CD8-positive, alpha-beta memory T cell (primary cell): ENCODE results near the gene CRTAC1. TPM values are rescaled to one million over a fixed set of nuclear protein-coding genes. Genes with fewer than 3 reads are reported as not detected.

Experiments
- CTCF ChIA-PET: fragments of 350-600 bp; sonication (Branson Sonifier 250); formaldehyde crosslinking; loops from one replicate; lab custom pipeline; 2021; ENCODE audit warnings: antibody characterized with exemption; lab: Charles Lee
- POLR2A ChIA-PET: fragments of 350-600 bp; sonication (Branson Sonifier 250); formaldehyde crosslinking; loops from one replicate; lab custom pipeline; 2021; ENCODE audit warnings: antibody characterized with exemption; lab: Charles Lee
- DNase-seq, 5 donors: peaks; one replicate each; pipeline versions ENCODE4 v3.0.0 to v3.0.0-alpha.2; 2020 to 2022; ENCODE audit warnings: mixed read lengths in 1 of 5
- H3K27ac ChIP-seq: one replicate; pipeline ENCODE4 v1.7.0; 2013; ENCODE audit warnings: low read depth, mild to moderate bottlenecking, low read length, moderate library complexity
- H3K27me3 ChIP-seq: 2 replicates; pipeline ENCODE4 v1.7.0; 2013; ENCODE audit warnings: low read length, mild to moderate bottlenecking; ENCODE audit not compliant: insufficient read depth, poor library complexity, severe bottlenecking
- H3K36me3 ChIP-seq: 2 replicates; pipeline ENCODE4 v1.7.0; 2013; ENCODE audit warnings: mild to moderate bottlenecking, low read length, moderate library complexity; ENCODE audit not compliant: insufficient read depth
- H3K4me1 ChIP-seq: 2 replicates; pipeline ENCODE4 v1.7.0; 2013; ENCODE audit warnings: mild to moderate bottlenecking, low read length, moderate library complexity; ENCODE audit not compliant: insufficient read depth
- H3K4me3 ChIP-seq: 2 replicates; pipeline ENCODE4 v1.7.0; 2013; ENCODE audit warnings: mild to moderate bottlenecking, low read length
- H3K9me3 ChIP-seq: 2 replicates; pipeline ENCODE4 v1.7.0; 2013; ENCODE audit warnings: mild to moderate bottlenecking, low read length
- H3K27ac Mint-ChIP-seq, 8 donors: one replicate each; pipeline ENCODE4 v1.8.0; 2020 to 2021; ENCODE audit warnings: mixed read lengths in 8 of 8, mild to moderate bottlenecking in 6 of 8, inconsistent platforms in 3 of 8, moderate library complexity in 3 of 8
- H3K27me3 Mint-ChIP-seq, 2 donors: one replicate each; pipeline ENCODE4 v1.8.0; 2020 to 2021; ENCODE audit warnings: mixed read lengths in 2 of 2, mild to moderate bottlenecking in 1 of 2, moderate library complexity in 1 of 2
- H3K36me3 Mint-ChIP-seq, 3 donors: one replicate each; pipeline ENCODE4 v1.8.0; 2020 to 2021; ENCODE audit warnings: mixed read lengths in 3 of 3, inconsistent platforms in 1 of 3, mild to moderate bottlenecking in 1 of 3
- H3K4me1 Mint-ChIP-seq, 3 donors: one replicate each; pipeline ENCODE4 v1.8.0; 2020 to 2021; ENCODE audit warnings: mixed read lengths in 3 of 3, inconsistent platforms in 1 of 3, mild to moderate bottlenecking in 1 of 3
- H3K4me3 Mint-ChIP-seq, 7 donors: one replicate each; pipeline ENCODE4 v1.8.0; 2020 to 2021; ENCODE audit warnings: mixed read lengths in 7 of 7, mild to moderate bottlenecking in 6 of 7, moderate library complexity in 4 of 7, inconsistent platforms in 2 of 7
- H3K9me3 Mint-ChIP-seq, 5 donors: one replicate each; pipeline ENCODE4 v1.8.0; 2020 to 2022; ENCODE audit warnings: mixed read lengths in 5 of 5, mild to moderate bottlenecking in 3 of 5, moderate library complexity in 2 of 5, inconsistent platforms in 1 of 5
- polyA plus RNA-seq: library from polyadenylated mRNA; unstranded; fragments of 300-500 nt; fragmentation: Illumina TruSeq; gene quantifications from one replicate; pipeline ENCODE4 v1.2.3, GENCODE V29; 2021
- total RNA-seq, 2 experiments: library from RNA; stranded (reverse); gene quantifications; one replicate each; pipeline ENCODE4 v1.2.3, GENCODE V29; 2021

Gene CRTAC1
- total and polyA plus RNA-seq, 3 experiments from 2014 or later, result not detected

GRCh38 chr10:97949462-97949861, 81.0 kb downstream of the CRTAC1 start:
- peaks cover 14 to 57% of the 10 kb centered on the region in 2 donors for H3K27me3 Mint-ChIP-seq
- H3K4me3 ChIP-seq, result no peak overlapping the region
- no peak overlapping the region for H3K27ac Mint-ChIP-seq
- H3K27me3 ChIP-seq, result peaks cover 3% of the 10 kb centered on the region
- H3K4me1 ChIP-seq, result no peaks in the 10 kb centered on the region
- POLR2A ChIA-PET, result no interaction called here
- no peak overlapping the region for H3K27ac ChIP-seq
- no peaks in the 10 kb centered on the region for H3K9me3 ChIP-seq
- no peak overlapping the region for H3K4me3 Mint-ChIP-seq
- CTCF ChIA-PET, result no interaction called here
- H3K36me3 ChIP-seq, result no peaks in the 10 kb centered on the region
- DNase-seq, result no peak
- H3K4me1 Mint-ChIP-seq, result no peaks in the 10 kb centered on the region
- no peaks in the 10 kb centered on the region for H3K36me3 Mint-ChIP-seq
- H3K9me3 Mint-ChIP-seq, result peaks cover 0 to 6% (median under 1%) of the 10 kb centered on the region in 5 donors

- Mint-ChIP-seq H3K27ac (peak overlapping the region in 1 of 8 donors; percentile 64), H3K27me3 (peaks cover 14 to 59% of the 10 kb centered on the region in 2 donors), H3K36me3 (no peaks in the 10 kb centered on the region), H3K4me1 (no peaks in the 10 kb centered on the region), H3K4me3 (no peak overlapping the region), H3K9me3 (peaks cover 0 to 6% (median 2%) of the 10 kb centered on the region in 5 donors)
- DNase-seq, result no peak
- Histone ChIP-seq H3K27me3 (peaks cover 3% of the 10 kb centered on the region), H3K27ac (no peak overlapping the region), H3K4me3 (no peak overlapping the region), H3K9me3 (no peaks in the 10 kb centered on the region), H3K4me1 (no peaks in the 10 kb centered on the region), H3K36me3 (no peaks in the 10 kb centered on the region)
- POLR2A ChIA-PET, result no interaction called here
- CTCF ChIA-PET, result no interaction called here
Observed at GRCh38 chr10:97948822-97949221, 81.6 kb downstream of the CRTAC1 start.

GRCh38 chr10:97944772-97945171, 85.6 kb downstream of the CRTAC1 start:
- no peaks in the 10 kb centered on the region for H3K36me3 Mint-ChIP-seq
- POLR2A ChIA-PET, result no interaction called here
- no peaks in the 10 kb centered on the region for H3K4me1 ChIP-seq
- no peak overlapping the region for H3K4me3 ChIP-seq
- H3K27me3 ChIP-seq, result peaks cover 3% of the 10 kb centered on the region
- no peak overlapping the region for H3K27ac ChIP-seq
- no peaks in the 10 kb centered on the region for H3K4me1 Mint-ChIP-seq
- CTCF ChIA-PET, result no interaction called here
- H3K9me3 ChIP-seq, result no peaks in the 10 kb centered on the region
- H3K27ac Mint-ChIP-seq, result no peak overlapping the region
- DNase-seq, result no peak
- peaks cover 0 to 6% (median 2%) of the 10 kb centered on the region in 5 donors for H3K9me3 Mint-ChIP-seq
- H3K4me3 Mint-ChIP-seq, result no peak overlapping the region
- H3K27me3 Mint-ChIP-seq, result peaks cover 25 to 75% of the 10 kb centered on the region in 2 donors
- no peaks in the 10 kb centered on the region for H3K36me3 ChIP-seq

DNA sequence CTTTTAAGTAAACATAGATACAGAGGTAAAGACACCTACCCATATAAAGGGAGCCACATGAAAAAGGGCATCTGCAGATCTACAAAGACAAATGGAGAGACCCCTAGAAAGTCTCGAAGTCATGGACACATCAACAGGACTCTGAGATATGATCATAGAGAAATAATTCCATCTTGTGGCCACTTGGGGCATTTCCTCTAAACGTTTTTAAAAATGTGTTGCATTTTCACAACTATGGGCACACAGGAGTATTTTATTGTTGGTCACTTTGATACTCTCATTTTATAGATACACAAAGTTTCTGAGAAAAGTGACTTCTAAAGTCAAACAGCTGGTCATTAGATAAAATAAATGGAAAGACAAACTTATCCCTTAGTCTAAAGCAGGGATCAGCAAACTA, 87.1 kb downstream of the CRTAC1 start:
- peaks cover 3% of the 10 kb centered on the region for H3K27me3 ChIP-seq
- H3K4me3 ChIP-seq, result no peak overlapping the region
- no peaks in the 10 kb centered on the region for H3K36me3 Mint-ChIP-seq
- no peaks in the 10 kb centered on the region for H3K4me1 ChIP-seq
- no peaks in the 10 kb centered on the region for H3K36me3 ChIP-seq
- H3K27ac Mint-ChIP-seq, result no peak overlapping the region
- no peaks in the 10 kb centered on the region for H3K9me3 ChIP-seq
- CTCF ChIA-PET, result no interaction called here
- H3K27me3 Mint-ChIP-seq, result peaks cover 19 to 70% of the 10 kb centered on the region in 2 donors
- no peaks in the 10 kb centered on the region for H3K4me1 Mint-ChIP-seq
- POLR2A ChIA-PET, result no interaction called here
- H3K9me3 Mint-ChIP-seq, result peaks cover 0 to 4% (median 2%) of the 10 kb centered on the region in 5 donors
- no peak overlapping the region for H3K4me3 Mint-ChIP-seq
- DNase-seq, result no peak
- no peak overlapping the region for H3K27ac ChIP-seq

- Histone ChIP-seq H3K4me3 (no peak overlapping the region), H3K4me1 (no peaks in the 10 kb centered on the region), H3K27ac (no peak overlapping the region), H3K36me3 (no peaks in the 10 kb centered on the region), H3K27me3 (no peaks in the 10 kb centered on the region), H3K9me3 (no peaks in the 10 kb centered on the region)
- DNase-seq, result no peak
- Mint-ChIP-seq H3K4me1 (no peaks in the 10 kb centered on the region), H3K27ac (no peak overlapping the region), H3K27me3 (peaks cover 17 to 51% of the 10 kb centered on the region in 2 donors), H3K36me3 (no peaks in the 10 kb centered on the region), H3K4me3 (no peak overlapping the region), H3K9me3 (peaks cover 0 to 3% (median 0%) of the 10 kb centered on the region in 5 donors)
- ChIA-PET POLR2A (no interaction called here), CTCF (no interaction called here)
Observed at GRCh38 chr10:97940534-97940933, 89.9 kb downstream of the CRTAC1 start.

GRCh38 chr10:97939446-97939990, 90.9 kb downstream of the CRTAC1 start:
- no peak overlapping the region for H3K4me3 ChIP-seq
- no peak for DNase-seq
- CTCF ChIA-PET, result no interaction called here
- no peaks in the 10 kb centered on the region for H3K9me3 ChIP-seq
- H3K27ac Mint-ChIP-seq, result peak overlapping the region in 1 of 8 donors; percentile 90
- peaks cover 20 to 46% of the 10 kb centered on the region in 2 donors for H3K27me3 Mint-ChIP-seq
- H3K4me1 Mint-ChIP-seq, result no peaks in the 10 kb centered on the region
- no peaks in the 10 kb centered on the region for H3K36me3 Mint-ChIP-seq
- no peaks in the 10 kb centered on the region for H3K4me1 ChIP-seq
- peaks cover 0 to 1% (median 0%) of the 10 kb centered on the region in 5 donors for H3K9me3 Mint-ChIP-seq
- POLR2A ChIA-PET, result no interaction called here
- H3K27me3 ChIP-seq, result no peaks in the 10 kb centered on the region
- H3K27ac ChIP-seq, result no peak overlapping the region
- H3K4me3 Mint-ChIP-seq, result no peak overlapping the region
- H3K36me3 ChIP-seq, result no peaks in the 10 kb centered on the region

- Mint-ChIP-seq H3K27ac (no peak overlapping the region), H3K4me3 (no peak overlapping the region), H3K4me1 (no peaks in the 10 kb centered on the region), H3K9me3 (no peaks in the 10 kb centered on the region), H3K36me3 (no peaks in the 10 kb centered on the region), H3K27me3 (peaks cover 20 to 48% of the 10 kb centered on the region in 2 donors)
- Histone ChIP-seq H3K4me3 (no peak overlapping the region), H3K27ac (no peak overlapping the region), H3K27me3 (no peaks in the 10 kb centered on the region), H3K36me3 (no peaks in the 10 kb centered on the region), H3K9me3 (no peaks in the 10 kb centered on the region), H3K4me1 (no peaks in the 10 kb centered on the region)
- POLR2A ChIA-PET, result no interaction called here
- CTCF ChIA-PET, result no interaction called here
- no peak for DNase-seq
Observed at GRCh38 chr10:97937928-97938327, 92.5 kb downstream of the CRTAC1 start.

DNA sequence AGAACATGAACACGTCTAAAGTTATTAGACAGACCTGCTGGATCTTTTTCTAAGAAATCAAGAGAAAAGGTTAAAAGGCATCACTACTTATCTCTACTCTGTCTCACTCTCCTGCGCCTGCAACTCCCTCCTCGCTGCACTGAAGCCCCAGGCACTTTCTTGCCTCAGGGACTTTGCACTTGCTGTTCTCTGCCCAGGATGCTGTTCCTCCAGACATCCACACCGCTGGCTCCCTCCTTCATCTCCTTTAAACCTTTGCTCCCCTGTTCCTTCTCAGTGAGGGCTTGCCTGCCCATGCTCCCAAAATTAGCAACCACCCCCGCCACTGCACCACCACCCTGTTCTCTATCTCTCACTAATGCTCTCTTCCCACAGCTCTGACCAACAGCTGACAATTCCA, 93.4 kb downstream of the CRTAC1 start:
- ChIA-PET POLR2A (no interaction called here), CTCF (no interaction called here)
- Histone ChIP-seq H3K36me3 (no peaks in the 10 kb centered on the region), H3K27ac (no peak overlapping the region), H3K27me3 (no peaks in the 10 kb centered on the region), H3K4me3 (no peak overlapping the region), H3K9me3 (no peaks in the 10 kb centered on the region), H3K4me1 (no peaks in the 10 kb centered on the region)
- peaks cover 22 to 44% of the 10 kb centered on the region in 2 donors for H3K27me3 Mint-ChIP-seq
- no peak for DNase-seq
- H3K4me1 Mint-ChIP-seq, result no peaks in the 10 kb centered on the region
- H3K27ac Mint-ChIP-seq, result no peak overlapping the region
- H3K36me3 Mint-ChIP-seq, result no peaks in the 10 kb centered on the region
- H3K4me3 Mint-ChIP-seq, result no peak overlapping the region
- H3K9me3 Mint-ChIP-seq, result no peaks in the 10 kb centered on the region
